Mesendoderm (in vitro differentiated cells): ENCODE data around the gene EPHB6.

ENCODE experiments used
- DNase-seq: peaks from one replicate; pipeline ENCODE4 v3.0.0; 2013
- H2AK5ac ChIP-seq: 2 replicates; pipeline ENCODE4 v1.6.1; 2013; ENCODE audit warnings: low read length, inconsistent platforms
- H2BK120ac ChIP-seq: 2 replicates; pipeline ENCODE4 v1.6.1; 2013; ENCODE audit warnings: low read depth, mild to moderate bottlenecking, low read length, moderate library complexity, mixed read lengths
- H2BK15ac ChIP-seq: replicated peaks from 2 replicates; pipeline ENCODE4 v1.6.1; 2013; ENCODE audit warnings: low read depth, mild to moderate bottlenecking, moderate library complexity
- H2BK5ac ChIP-seq: 2 replicates; pipeline ENCODE4 v1.6.1; 2013; ENCODE audit warnings: low read length, inconsistent platforms
- H3K18ac ChIP-seq: 2 replicates; pipeline ENCODE4 v1.6.1; 2013; ENCODE audit warnings: mild to moderate bottlenecking, low read length, mixed read lengths
- H3K23ac ChIP-seq: one replicate; pipeline ENCODE4 v1.6.1; 2013; ENCODE audit warnings: low read length
- H3K27ac ChIP-seq: 2 replicates; pipeline ENCODE4 v1.5.1; 2013; ENCODE audit warnings: low read depth, mild to moderate bottlenecking, inconsistent platforms, low read length, moderate library complexity
- H3K27me3 ChIP-seq: 2 replicates; pipeline ENCODE4 v1.6.1; 2013; ENCODE audit warnings: low read length, control low read depth, mild to moderate bottlenecking, inconsistent platforms; ENCODE audit not compliant: insufficient read depth, poor library complexity
- H3K36me3 ChIP-seq: 2 replicates; pipeline ENCODE4 v1.6.1; 2013; ENCODE audit warnings: low read length, inconsistent platforms; ENCODE audit not compliant: control insufficient read depth, insufficient read depth
- H3K4ac ChIP-seq: one replicate; pipeline ENCODE4 v1.6.1; 2013; ENCODE audit warnings: low read depth, mild to moderate bottlenecking, low read length, moderate library complexity
- H3K4me1 ChIP-seq: 2 replicates; pipeline ENCODE4 v1.6.1; 2013; ENCODE audit warnings: low read depth, low read length, inconsistent platforms; ENCODE audit not compliant: control insufficient read depth
- H3K4me2 ChIP-seq: 2 replicates; pipeline ENCODE4 v1.6.1; 2013; ENCODE audit warnings: low read length
- H3K4me3 ChIP-seq: 2 replicates; pipeline ENCODE4 v1.5.1; 2013; ENCODE audit warnings: mild to moderate bottlenecking, low read length
- H3K56ac ChIP-seq: one replicate; pipeline ENCODE4 v1.6.1; 2013; ENCODE audit warnings: low read length
- H3K79me1 ChIP-seq: 2 replicates; pipeline ENCODE4 v1.6.1; 2013; ENCODE audit warnings: low read length, inconsistent platforms
- H3K79me2 ChIP-seq: 2 replicates; pipeline ENCODE4 v1.6.1; 2013; ENCODE audit warnings: mild to moderate bottlenecking, low read length; ENCODE audit not compliant: control insufficient read depth, insufficient read depth
- H3K9ac ChIP-seq: 2 replicates; pipeline ENCODE4 v1.6.1; 2013; ENCODE audit warnings: low read length, inconsistent platforms
- H4K5ac ChIP-seq: one replicate; pipeline ENCODE4 v1.6.1; 2013; ENCODE audit warnings: low read length
- H4K8ac ChIP-seq: one replicate; pipeline ENCODE4 v1.6.1; 2013; ENCODE audit warnings: low read depth, mild to moderate bottlenecking, control low read depth, low read length, moderate library complexity
- WGBS: extraction: QIAGEN DNeasy Blood & Tissue Kit; methylation state at CpG from one replicate; pipeline ENCODE4 v1.1.7; 2013; ENCODE audit warnings: low lambda C conversion rate, missing lambda C conversion rate; ENCODE audit not compliant: insufficient coverage; ENCODE audit errors: extremely low coverage; 5-methylcytosine and 5-hydroxymethylcytosine counted together

Gene EPHB6

GRCh38 chr7:142894985-142895593 is 40.2 kb downstream of the EPHB6 start:
- no peak overlapping the region for H3K4me3 ChIP-seq
- DNase-seq, result no peak

GRCh38 chr7:142896151-142896550 is 41.3 kb downstream of the EPHB6 start:
- Histone ChIP-seq H3K4ac (no peak overlapping the region), H2AK5ac (no peak overlapping the region), H3K9ac (no peak overlapping the region), H2BK15ac (no peak overlapping the region), H3K4me1 (peaks cover 3% of the 10 kb centered on the region), H3K36me3 (no peaks in the 10 kb centered on the region), H2BK5ac (no peak overlapping the region), H3K23ac (no peak overlapping the region), H3K27ac (no peak overlapping the region), H3K56ac (no peak overlapping the region), H4K8ac (no peak overlapping the region), H4K5ac (no peak overlapping the region), H3K4me3 (no peak overlapping the region), H3K27me3 (no peaks in the 10 kb centered on the region), H2BK120ac (no peak overlapping the region), H3K79me2 (no peaks in the 10 kb centered on the region), H3K79me1 (no peaks in the 10 kb centered on the region), H3K4me2 (no peak overlapping the region), H3K18ac (no peak overlapping the region)
- no CpG with 5 or more reads among the region's 3 CpGs for WGBS
- no peak for DNase-seq

More at GRCh38 chr7:142894985-142895593, 40.2 kb downstream of the EPHB6 start:
- Histone ChIP-seq H3K36me3 (no peaks in the 10 kb centered on the region), H3K27ac (no peak overlapping the region), H3K4me2 (no peak overlapping the region), H2BK5ac (no peak overlapping the region), H3K56ac (no peak overlapping the region), H4K8ac (no peak overlapping the region), H3K27me3 (no peaks in the 10 kb centered on the region), H4K5ac (no peak overlapping the region), H3K4ac (no peak overlapping the region), H3K4me1 (peaks cover 3% of the 10 kb centered on the region), H3K18ac (no peak overlapping the region), H3K23ac (no peak overlapping the region), H2AK5ac (no peak overlapping the region), H3K79me2 (no peaks in the 10 kb centered on the region), H2BK15ac (no peak overlapping the region), H3K9ac (no peak overlapping the region), H2BK120ac (no peak overlapping the region), H3K79me1 (no peaks in the 10 kb centered on the region)
- WGBS, result no CpG with 5 or more reads among the region's 6 CpGs

- no peak overlapping the region for H3K4ac ChIP-seq
- WGBS, result no CpG with 5 or more reads among the region's 3 CpGs
- H4K8ac ChIP-seq, result no peak overlapping the region
These were observed 42.0 kb downstream of the EPHB6 start for GRCh38 chr7:142896741-142897379.

GRCh38 chr7:142897691-142898090 is 42.8 kb downstream of the EPHB6 start:
- Histone ChIP-seq H2BK5ac (no peak overlapping the region), H3K79me1 (no peaks in the 10 kb centered on the region), H3K23ac (no peak overlapping the region), H3K18ac (no peak overlapping the region), H3K27me3 (no peaks in the 10 kb centered on the region), H3K9ac (no peak overlapping the region), H3K36me3 (no peaks in the 10 kb centered on the region), H3K4me1 (peaks cover 3% of the 10 kb centered on the region), H3K4me2 (no peak overlapping the region), H3K56ac (no peak overlapping the region), H3K27ac (no peak overlapping the region), H4K8ac (no peak overlapping the region), H3K4me3 (no peak overlapping the region), H3K79me2 (no peaks in the 10 kb centered on the region), H2BK15ac (no peak overlapping the region), H4K5ac (no peak overlapping the region), H2BK120ac (no peak overlapping the region), H2AK5ac (no peak overlapping the region), H3K4ac (no peak overlapping the region)
- no peak for DNase-seq
- WGBS, result no CpG with 5 or more reads among the region's 7 CpGs

More at GRCh38 chr7:142896741-142897379, 42.0 kb downstream of the EPHB6 start:
- Histone ChIP-seq H3K4me3 (no peak overlapping the region), H3K56ac (no peak overlapping the region), H3K79me2 (no peaks in the 10 kb centered on the region), H4K5ac (no peak overlapping the region), H3K18ac (no peak overlapping the region), H3K27ac (no peak overlapping the region), H2AK5ac (no peak overlapping the region), H2BK120ac (no peak overlapping the region), H3K4me1 (peaks cover 3% of the 10 kb centered on the region), H3K79me1 (no peaks in the 10 kb centered on the region), H2BK15ac (no peak overlapping the region), H3K36me3 (no peaks in the 10 kb centered on the region), H3K23ac (no peak overlapping the region), H3K4me2 (no peak overlapping the region), H3K27me3 (no peaks in the 10 kb centered on the region), H3K9ac (no peak overlapping the region), H2BK5ac (no peak overlapping the region)
- DNase-seq, result no peak

GRCh38 chr7:142898377-142899170 is 43.7 kb downstream of the EPHB6 start:
- H3K4me2 ChIP-seq, result no peak overlapping the region
- H3K4ac ChIP-seq, result no peak overlapping the region
- H3K27ac ChIP-seq, result no peak overlapping the region
- DNase-seq, result peak; percentile 31
- no CpG with 5 or more reads among the region's 3 CpGs for WGBS
- H3K4me1 ChIP-seq, result peaks cover 3% of the 10 kb centered on the region
- H2BK15ac ChIP-seq, result no peak overlapping the region
- H3K27me3 ChIP-seq, result no peaks in the 10 kb centered on the region
- no peak overlapping the region for H3K18ac ChIP-seq
- no peak overlapping the region for H3K23ac ChIP-seq
- no peak overlapping the region for H3K56ac ChIP-seq
- H4K8ac ChIP-seq, result no peak overlapping the region
- H3K4me3 ChIP-seq, result no peak overlapping the region
- H3K79me2 ChIP-seq, result no peaks in the 10 kb centered on the region
- H3K79me1 ChIP-seq, result no peaks in the 10 kb centered on the region
- no peaks in the 10 kb centered on the region for H3K36me3 ChIP-seq
- no peak overlapping the region for H2BK120ac ChIP-seq
- no peak overlapping the region for H2AK5ac ChIP-seq
- H4K5ac ChIP-seq, result no peak overlapping the region
- H3K9ac ChIP-seq, result no peak overlapping the region
- H2BK5ac ChIP-seq, result no peak overlapping the region
